ENCODE measurements around the gene UCP2. TPM values are rescaled to one million over a fixed set of nuclear protein-coding genes. Genes with fewer than 3 reads are reported as not detected.

UCP2 gene
- total and polyA plus RNA-seq, 5 experiments from 2014 or later: 388 to 1,325 (median 998) TPM

- Mint-ChIP-seq H3K4me1 (peaks cover 13 to 30% (median 21%) of the 10 kb centered on the region in 4 donors), H3K4me3 (no peak overlapping the region), H3K36me3 (no peaks in the 10 kb centered on the region), H3K27ac (peak overlapping the region in 2 of 10 donors; percentile 44 to 63), H3K9me3 (no peaks in the 10 kb centered on the region), H3K27me3 (peaks cover 2 to 15% (median 6%) of the 10 kb centered on the region in 5 donors)
- ATAC-seq (no peak), DNase-seq (no peak)
- POLR2A ChIA-PET: no interaction called here
Observed at GRCh38 chr11:73961321-73961720, 21.3 kb downstream of the UCP2 start.

GRCh38 chr11:73958521-73959141, 24.0 kb downstream of the UCP2 start:
- no peaks in the 10 kb centered on the region for H3K36me3 Mint-ChIP-seq
- no peak for ATAC-seq
- peak overlapping the region in 1 of 10 donors; percentile 43 for H3K27ac Mint-ChIP-seq
- no peak overlapping the region for H3K4me3 Mint-ChIP-seq
- no peaks in the 10 kb centered on the region for H3K9me3 Mint-ChIP-seq
- POLR2A ChIA-PET: interaction anchor here (2.3 kb wide), 1 partner anchor 9 kb away, joined by 7 read pairs; no protein-coding TSS in a partner anchor
- DNase-seq: no peak
- H3K4me1 Mint-ChIP-seq: peaks cover 0 to 12% (median 7%) of the 10 kb centered on the region in 4 donors
- H3K27me3 Mint-ChIP-seq: peaks cover 4 to 22% (median 13%) of the 10 kb centered on the region in 5 donors

GRCh38 chr11:73957654-73958361, 24.8 kb downstream of the UCP2 start:
- Mint-ChIP-seq H3K9me3 (no peaks in the 10 kb centered on the region), H3K36me3 (no peaks in the 10 kb centered on the region), H3K27ac (peak overlapping the region in 1 of 10 donors; percentile 68), H3K4me3 (peak overlapping the region in 7 of 10 donors; percentile 11 to 80 (median 46)), H3K4me1 (peaks cover 0 to 12% (median 7%) of the 10 kb centered on the region in 4 donors), H3K27me3 (peaks cover 4 to 22% (median 13%) of the 10 kb centered on the region in 5 donors)
- DNase-seq (no peak), ATAC-seq (peak; percentile 33 to 37)
- POLR2A ChIA-PET: interaction anchor here (2.3 kb wide), 1 partner anchor 10 kb away, joined by 7 read pairs; no protein-coding TSS in a partner anchor

- ATAC-seq (peak in 1 of 2 donors; percentile 10), DNase-seq (no peak)
- no peaks in the 10 kb centered on the region for H3K36me3 Mint-ChIP-seq
- peak overlapping the region in 3 of 10 donors; percentile 35 to 68 (median 67) for H3K27ac Mint-ChIP-seq
- peaks cover 0 to 12% (median 7%) of the 10 kb centered on the region in 4 donors for H3K4me1 Mint-ChIP-seq
- H3K4me3 Mint-ChIP-seq: peak overlapping the region in 7 of 10 donors; percentile 11 to 80 (median 46)
- H3K9me3 Mint-ChIP-seq: no peaks in the 10 kb centered on the region
- POLR2A ChIA-PET: interaction anchor here (0.6 to 2.3 kb wide), 2 partner anchors 10 to 37 kb away, joined by 3 to 7 read pairs; no protein-coding TSS in a partner anchor
- peaks cover 4 to 22% (median 13%) of the 10 kb centered on the region in 5 donors for H3K27me3 Mint-ChIP-seq
Observed at GRCh38 chr11:73956876-73957653, 25.6 kb downstream of the UCP2 start.

- POLR2A ChIA-PET: no interaction called here
- DNase-seq (no peak), ATAC-seq (no peak)
- H3K9me3 Mint-ChIP-seq: no peaks in the 10 kb centered on the region
- H3K27me3 Mint-ChIP-seq: peaks cover 2 to 12% (median 9%) of the 10 kb centered on the region in 5 donors
- peak overlapping the region in 1 of 10 donors; percentile 12 for H3K27ac Mint-ChIP-seq
- H3K36me3 Mint-ChIP-seq: no peaks in the 10 kb centered on the region
- no peak overlapping the region for H3K4me3 Mint-ChIP-seq
- peaks cover 0 to 4% (median 2%) of the 10 kb centered on the region in 4 donors for H3K4me1 Mint-ChIP-seq
Observed at GRCh38 chr11:73951797-73952196, 30.8 kb downstream of the UCP2 start.

GRCh38 chr11:73950869-73951710, 31.6 kb downstream of the UCP2 start, which contains the start of gene DNAJB13:
Gene DNAJB13 (plus strand): TSS chr11:73951026. CDS start chr11:73951070, 44 bp downstream.
- H3K4me3 Mint-ChIP-seq: no peak within 1 kb of the TSS
- peak within 1 kb of the TSS in 3 of 10 donors; percentile 12 to 65 (median 62) for H3K27ac Mint-ChIP-seq
- peak in 1 of 10 donors; percentile 21 for DNase-seq
- peaks cover 0 to 9% (median 5%) of the 10 kb centered on the region in 5 donors for H3K27me3 Mint-ChIP-seq
- POLR2A ChIA-PET: no interaction called here
- H3K9me3 Mint-ChIP-seq: no peaks in the 10 kb centered on the region
- ATAC-seq: no peak
- peaks cover 0 to 3% (median under 1%) of the 10 kb centered on the region in 4 donors for H3K4me1 Mint-ChIP-seq
- no peaks in the 10 kb centered on the region for H3K36me3 Mint-ChIP-seq

GRCh38 chr11:73949912-73950311, 32.7 kb downstream of the UCP2 start:
- no peaks in the 10 kb centered on the region for H3K9me3 Mint-ChIP-seq
- no peak overlapping the region for H3K4me3 Mint-ChIP-seq
- POLR2A ChIA-PET: no interaction called here
- peaks cover 0 to 4% (median 0%) of the 10 kb centered on the region in 5 donors for H3K27me3 Mint-ChIP-seq
- H3K27ac Mint-ChIP-seq: peak overlapping the region in 1 of 10 donors; percentile 62
- DNase-seq: no peak
- no peak for ATAC-seq
- H3K36me3 Mint-ChIP-seq: no peaks in the 10 kb centered on the region
- peaks cover 0 to 3% (median 0%) of the 10 kb centered on the region in 4 donors for H3K4me1 Mint-ChIP-seq

GRCh38 chr11:73949246-73949645, 33.4 kb downstream of the UCP2 start:
- Mint-ChIP-seq H3K36me3 (no peaks in the 10 kb centered on the region), H3K27ac (peak overlapping the region in 1 of 10 donors; percentile 63), H3K9me3 (no peaks in the 10 kb centered on the region), H3K4me1 (peaks cover 0 to 3% (median 0%) of the 10 kb centered on the region in 4 donors), H3K27me3 (peaks cover 0 to 4% (median 0%) of the 10 kb centered on the region in 5 donors), H3K4me3 (no peak overlapping the region)
- POLR2A ChIA-PET: no interaction called here
- no peak for ATAC-seq
- no peak for DNase-seq

GRCh38 chr11:73946798-73947458, 35.7 kb downstream of the UCP2 start:
- Mint-ChIP-seq H3K4me3 (no peak overlapping the region), H3K27ac (no peak overlapping the region), H3K4me1 (peaks cover 0 to 3% (median 0%) of the 10 kb centered on the region in 4 donors), H3K9me3 (no peaks in the 10 kb centered on the region), H3K27me3 (peaks cover 0 to 4% (median 0%) of the 10 kb centered on the region in 5 donors), H3K36me3 (no peaks in the 10 kb centered on the region)
- POLR2A ChIA-PET: no interaction called here
- ATAC-seq: no peak
- DNase-seq: no peak

GRCh38 chr11:73945396-73945795, 37.2 kb downstream of the UCP2 start:
- Mint-ChIP-seq H3K27ac (no peak overlapping the region), H3K36me3 (peaks cover 0 to 8% (median 3%) of the 10 kb centered on the region in 3 donors), H3K27me3 (peaks cover 0 to 4% (median 0%) of the 10 kb centered on the region in 5 donors), H3K4me3 (no peak overlapping the region), H3K9me3 (peaks cover 0 to 8% (median 0%) of the 10 kb centered on the region in 9 donors), H3K4me1 (peaks cover 0 to 3% (median 0%) of the 10 kb centered on the region in 4 donors)
- no peak for ATAC-seq
- POLR2A ChIA-PET: no interaction called here
- no peak for DNase-seq

- Mint-ChIP-seq H3K27ac (no peak overlapping the region), H3K9me3 (peaks cover 0 to 8% (median 0%) of the 10 kb centered on the region in 9 donors), H3K4me3 (no peak overlapping the region), H3K27me3 (peaks cover 0 to 4% (median 0%) of the 10 kb centered on the region in 5 donors), H3K4me1 (peaks cover 0 to 3% (median 0%) of the 10 kb centered on the region in 4 donors), H3K36me3 (peaks cover 0 to 8% (median 3%) of the 10 kb centered on the region in 3 donors)
- ATAC-seq: no peak
- POLR2A ChIA-PET: no interaction called here
- no peak for DNase-seq
Observed at GRCh38 chr11:73944901-73945300, 37.7 kb downstream of the UCP2 start.

All from naive thymus-derived CD8-positive, alpha-beta T cell (primary cell).